ENCODE measurements around the gene AZIN2.
"Not testable (repeated sequence)": the region's sequence is repeated elsewhere in the genome, so short reads cannot be mapped to it uniquely, and the experiment has no call there.

The AZIN2 gene

DNA sequence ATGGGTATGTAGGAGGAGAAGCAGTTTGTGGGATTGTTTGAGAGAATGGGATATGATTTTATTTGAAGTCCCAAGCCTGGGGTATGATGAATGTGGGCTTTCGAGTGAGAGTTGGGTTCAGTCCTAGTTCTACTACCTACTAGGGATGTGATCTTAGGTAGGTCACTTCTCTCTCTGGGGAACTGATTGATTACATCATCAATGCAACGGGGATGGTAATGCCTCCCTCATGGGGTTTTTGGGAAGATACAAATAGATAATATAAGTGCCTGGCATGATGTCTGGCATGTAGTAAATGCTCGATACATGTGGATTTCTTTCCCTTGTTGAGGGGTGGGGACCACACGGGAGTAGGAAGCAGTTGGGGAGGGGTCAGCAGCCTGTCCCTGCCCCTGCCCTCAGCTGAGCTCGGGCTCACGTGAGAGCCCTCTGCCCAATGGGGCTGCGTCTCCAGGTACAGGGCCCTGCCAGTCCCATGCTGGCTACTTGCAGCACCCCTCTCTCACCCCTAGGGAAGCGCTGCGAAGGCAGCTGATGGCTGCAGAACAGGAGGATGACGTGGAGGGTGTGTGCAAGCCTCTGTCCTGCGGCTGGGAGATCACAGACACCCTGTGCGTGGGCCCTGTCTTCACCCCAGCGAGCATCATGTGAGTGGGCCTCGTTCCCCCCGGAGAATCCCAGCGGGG, 38.7 kb downstream of the AZIN2 start:
- H3K27ac ChIP-seq, result no peak overlapping the region
- no peak for DNase-seq
- H3K27me3 ChIP-seq (replicated peaks), result no peaks in the 10 kb centered on the region
- TF ChIP-seq CTCF (IDR thresholded peaks at IDR 0.05; ENCODE audit: low read depth, low read length, missing control alignments), result peak; percentile 56
- in situ Hi-C loops (cut with HindIII; ENCODE audit: low pct_ligation_motif_present, low sequenced_read_pairs), result no loop called here
- H3K36me3 ChIP-seq (replicated peaks), result no peaks in the 10 kb centered on the region
- no peak overlapping the region for H3K4me3 ChIP-seq (ENCODE audit: low read depth, low read length)

GRCh38 chr1:33120436-33121231, 39.7 kb downstream of the AZIN2 start:
- no peak for DNase-seq
- H3K27ac ChIP-seq, result no peak overlapping the region
- no peaks in the 10 kb centered on the region for H3K36me3 ChIP-seq (replicated peaks)
- in situ Hi-C loops (cut with HindIII; ENCODE audit: low pct_ligation_motif_present, low sequenced_read_pairs), result no loop called here
- no peak for TF ChIP-seq CTCF (IDR thresholded peaks at IDR 0.05; ENCODE audit: low read depth, low read length, missing control alignments)
- no peak overlapping the region for H3K4me3 ChIP-seq (ENCODE audit: low read depth, low read length)
- no peaks in the 10 kb centered on the region for H3K27me3 ChIP-seq (replicated peaks)

GRCh38 chr1:33121728-33122127, 40.8 kb downstream of the AZIN2 start:
- no peak overlapping the region for H3K4me3 ChIP-seq (ENCODE audit: low read depth, low read length)
- H3K27me3 ChIP-seq (replicated peaks), result no peaks in the 10 kb centered on the region
- no peaks in the 10 kb centered on the region for H3K36me3 ChIP-seq (replicated peaks)
- in situ Hi-C loops (cut with HindIII; ENCODE audit: low pct_ligation_motif_present, low sequenced_read_pairs), result no loop called here
- no peak overlapping the region for H3K27ac ChIP-seq
- no peak for DNase-seq
- TF ChIP-seq CTCF (IDR thresholded peaks at IDR 0.05; ENCODE audit: low read depth, low read length, missing control alignments), result no peak

- no peak for TF ChIP-seq CTCF (IDR thresholded peaks at IDR 0.05; ENCODE audit: low read depth, low read length, missing control alignments)
- no peaks in the 10 kb centered on the region for H3K36me3 ChIP-seq (replicated peaks)
- no peak overlapping the region for H3K4me3 ChIP-seq (ENCODE audit: low read depth, low read length)
- no peak for DNase-seq
- in situ Hi-C loops (cut with HindIII; ENCODE audit: low pct_ligation_motif_present, low sequenced_read_pairs), result no loop called here
- no peaks in the 10 kb centered on the region for H3K27me3 ChIP-seq (replicated peaks)
- no peak overlapping the region for H3K27ac ChIP-seq
Measured at GRCh38 chr1:33122483-33123178, 41.7 kb downstream of the AZIN2 start.

DNA sequence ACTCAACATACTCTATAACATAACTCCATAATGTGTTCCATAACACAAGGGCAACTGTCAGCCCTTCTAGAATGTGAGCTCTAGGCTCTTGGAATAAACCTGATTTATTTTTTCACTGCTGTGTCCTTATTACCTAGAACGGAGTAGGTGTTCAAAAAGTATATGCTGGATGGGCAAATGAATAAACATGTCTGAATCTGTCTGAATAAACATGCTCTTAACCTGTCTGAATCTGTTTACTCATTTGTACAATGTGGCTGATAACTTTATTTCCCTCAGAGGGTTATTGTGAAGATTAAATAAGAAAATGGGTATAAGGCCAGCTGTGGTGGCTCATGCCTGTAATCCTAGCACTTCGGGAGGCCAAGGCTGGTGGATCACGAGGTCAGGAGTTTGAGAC, 42.3 kb downstream of the AZIN2 start:
- H3K27ac ChIP-seq, result no peak overlapping the region
- H3K27me3 ChIP-seq (replicated peaks), result no peaks in the 10 kb centered on the region
- in situ Hi-C loops (cut with HindIII; ENCODE audit: low pct_ligation_motif_present, low sequenced_read_pairs), result no loop called here
- H3K4me3 ChIP-seq (ENCODE audit: low read depth, low read length), result no peak overlapping the region
- no peak for TF ChIP-seq CTCF (IDR thresholded peaks at IDR 0.05; ENCODE audit: low read depth, low read length, missing control alignments)
- no peak for DNase-seq
- no peaks in the 10 kb centered on the region for H3K36me3 ChIP-seq (replicated peaks)

GRCh38 chr1:33124647-33125046, 43.7 kb downstream of the AZIN2 start:
- in situ Hi-C loops (cut with HindIII; ENCODE audit: low pct_ligation_motif_present, low sequenced_read_pairs); H3K27me3 ChIP-seq (replicated peaks); H3K4me3 ChIP-seq (ENCODE audit: low read depth, low read length); DNase-seq; H3K27ac ChIP-seq; H3K36me3 ChIP-seq (replicated peaks): not testable (repeated sequence)
